GM18526 (cell line): ENCODE measurements around the gene BRMS1.
A peak's percentile ranks its signal among the peaks of the same experiment; 100 is the strongest.

Experiments
- POLR2A ChIP-seq: IDR thresholded peaks from 3 replicates; pipeline ENCODE4 v1.6.1; 2011; ENCODE audit not compliant: insufficient read length; ENCODE audit errors: extremely low read depth

The BRMS1 gene

GRCh38 chr11:66302656-66303055 lies 42.2 kb downstream of the BRMS1 start:
- TF ChIP-seq POLR2A, result no peak

DNA sequence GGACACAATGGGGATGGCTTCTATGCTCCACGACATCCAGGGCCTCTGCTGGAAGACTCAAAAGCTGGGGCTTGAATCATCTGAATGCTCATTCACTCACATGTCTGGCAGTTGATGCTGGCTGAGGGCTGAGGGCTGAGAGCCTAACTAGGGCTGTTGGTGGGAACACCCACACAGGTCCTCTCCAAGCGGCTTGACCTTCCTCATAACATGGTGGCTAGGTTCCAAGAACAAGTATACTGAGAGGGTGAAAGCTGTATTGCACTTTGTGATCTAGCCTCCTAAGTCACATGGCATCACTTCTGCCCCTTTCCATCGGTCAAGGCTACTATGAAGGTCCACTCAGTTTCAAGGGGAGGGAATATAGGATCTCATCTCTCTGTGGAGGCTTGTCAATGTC lies 45.7 kb downstream of the BRMS1 start:
- TF ChIP-seq POLR2A, result no peak

DNA sequence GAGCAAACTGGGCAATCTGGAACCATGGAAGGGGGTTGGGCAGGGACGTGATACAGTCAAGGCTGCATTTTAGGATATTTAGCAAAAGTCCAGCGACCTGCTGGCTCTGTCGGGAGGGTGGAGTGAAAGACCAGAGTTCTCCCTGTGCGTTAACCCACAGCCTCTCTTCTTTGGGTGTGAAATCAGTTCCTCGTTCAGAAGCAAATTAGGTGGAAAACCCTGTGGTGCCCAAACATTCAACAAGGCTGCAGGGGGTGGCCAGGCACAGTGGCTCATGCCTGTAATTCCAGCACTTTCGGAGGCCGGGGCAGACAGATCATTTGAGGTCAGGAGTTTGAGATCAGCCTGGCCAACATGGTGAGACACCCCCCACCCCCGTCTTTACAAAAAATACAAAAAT lies 47.3 kb downstream of the BRMS1 start:
- TF ChIP-seq POLR2A, result no peak

GRCh38 chr11:66294626-66295620 lies 50.0 kb downstream of the BRMS1 start:
- no peak for TF ChIP-seq POLR2A

- no peak for TF ChIP-seq POLR2A
Measured at GRCh38 chr11:66293777-66294625, 50.9 kb downstream of the BRMS1 start.

GRCh38 chr11:66293352-66293751 lies 51.6 kb downstream of the BRMS1 start:
- no peak for TF ChIP-seq POLR2A

DNA sequence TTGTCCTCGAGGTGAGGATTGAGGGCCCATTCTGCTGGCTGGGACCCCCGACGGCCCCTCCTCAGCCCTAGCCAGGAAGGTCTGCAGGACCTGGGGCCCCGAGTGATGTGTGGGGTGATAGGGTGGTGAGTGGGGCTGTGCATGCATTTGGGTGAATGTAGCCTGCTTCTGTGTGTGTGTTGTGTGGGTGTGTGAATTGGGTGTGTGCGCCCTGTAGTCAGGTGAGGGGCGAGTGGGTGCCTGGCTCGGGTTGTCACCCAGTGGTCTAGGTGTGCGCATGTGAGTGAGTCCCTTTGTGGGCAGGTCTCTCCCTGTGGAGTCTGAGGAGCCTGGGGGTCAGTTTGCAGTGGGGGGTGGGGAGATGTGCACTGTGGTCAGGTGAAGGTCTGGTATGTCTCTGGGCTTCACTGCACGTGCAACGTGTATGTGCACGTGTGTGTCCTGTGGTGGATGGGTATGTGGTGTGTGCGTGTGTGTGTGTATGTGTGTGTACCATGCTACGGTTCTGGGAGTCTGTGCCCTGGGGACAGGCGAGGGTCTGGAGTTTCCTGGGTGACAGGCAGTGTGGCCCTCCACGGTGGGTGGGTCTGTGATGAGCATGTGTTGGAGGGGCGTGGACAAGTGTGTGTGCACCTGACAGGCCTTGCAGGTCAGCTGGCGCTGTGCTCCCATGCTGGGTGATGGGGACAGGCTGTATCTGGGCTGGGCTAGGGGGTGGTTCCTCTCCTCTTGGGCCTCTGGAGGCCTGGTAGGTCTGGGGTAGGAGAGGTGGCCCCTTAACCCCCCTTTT lies 52.2 kb downstream of the BRMS1 start:
- no peak for TF ChIP-seq POLR2A

- TF ChIP-seq POLR2A, result no peak
Measured at GRCh38 chr11:66291706-66292542, 53.0 kb downstream of the BRMS1 start, which contains the start of gene TMEM151A. TSS of gene TMEM151A (plus strand) at chr11:66291894. CDS start at chr11:66292014, 120 bp downstream.

- no peak for TF ChIP-seq POLR2A
Measured at GRCh38 chr11:66291303-66291705, 53.6 kb downstream of the BRMS1 start.

DNA sequence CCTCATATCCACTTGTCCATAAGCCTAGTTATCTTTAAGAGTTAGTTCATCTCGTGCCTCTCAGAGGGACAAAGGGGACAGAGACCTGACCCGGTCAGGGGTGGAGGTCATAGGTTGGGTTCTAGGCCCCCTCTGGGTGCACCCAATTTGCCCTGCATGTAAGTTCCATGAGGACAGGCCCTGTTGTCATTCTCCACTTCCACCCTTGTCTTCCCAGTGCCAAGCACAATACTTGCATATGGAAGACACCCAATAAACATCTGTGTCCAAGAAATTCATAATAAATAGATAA lies 54.6 kb downstream of the BRMS1 start:
- TF ChIP-seq POLR2A, result no peak

GRCh38 chr11:66289548-66290329 lies 55.2 kb downstream of the BRMS1 start:
- TF ChIP-seq POLR2A, result peak; percentile 0

GRCh38 chr11:66288671-66289547 lies 56.0 kb downstream of the BRMS1 start, which contains the start of gene YIF1A:
TSS of gene YIF1A (minus strand) at chr11:66289143. CDS start at chr11:66288985, 158 bp downstream.
- peak; percentile 77 for TF ChIP-seq POLR2A
